Fibroblast of peridontal ligament (primary cell): Measurements from ENCODE around the gene CCDC158.
A peak's percentile ranks its signal among the peaks of the same experiment; 100 is the strongest.
"Not testable (repeated sequence)": the region's sequence is repeated elsewhere in the genome, so short reads cannot be mapped to it uniquely, and the experiment has no call there.

Experiments used
- DNase-seq: peaks from one replicate; pipeline ENCODE4 v3.0.0-alpha.2; 2010; ENCODE audit errors: extremely low read depth

CCDC158 gene

DNA sequence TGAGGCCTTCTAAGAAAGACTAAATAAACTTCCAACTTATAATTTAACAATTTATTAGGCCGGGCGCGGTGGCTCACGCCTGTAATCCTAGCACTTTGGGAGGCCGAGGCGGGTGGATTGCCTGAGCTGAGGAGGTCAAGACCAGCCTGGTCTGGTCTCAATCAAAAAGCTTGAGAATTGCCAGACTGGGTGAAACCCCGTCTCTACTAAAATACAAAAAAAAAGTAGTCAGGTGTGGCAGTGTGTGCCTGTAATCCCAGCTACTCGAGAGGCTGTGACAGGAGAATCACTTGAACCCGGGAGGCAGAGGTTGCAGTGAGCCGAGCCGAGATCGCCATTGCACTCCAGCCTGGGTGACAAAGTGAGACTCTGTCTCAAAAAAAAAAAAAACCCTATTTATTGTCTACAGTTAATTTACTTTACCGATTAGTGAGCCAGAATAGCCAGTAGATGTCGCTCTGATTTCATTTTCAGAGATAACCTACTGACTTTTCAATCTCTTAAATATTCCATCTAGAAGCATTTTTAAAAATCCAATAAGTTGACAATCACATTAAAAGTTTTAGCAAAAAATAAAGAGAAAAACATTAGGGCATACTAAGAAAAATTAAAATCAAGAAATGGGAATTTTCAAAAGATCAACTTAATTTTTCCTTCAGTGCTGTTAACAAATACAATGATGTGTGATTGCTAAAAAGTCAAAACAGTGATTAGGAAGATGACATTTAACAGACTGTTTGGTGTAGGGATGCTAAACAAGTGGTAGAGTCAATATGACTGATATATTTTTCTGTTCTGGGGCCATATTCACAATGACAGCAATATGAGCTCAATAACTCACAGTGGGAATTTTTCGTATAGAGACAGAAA, 9.8 kb upstream of the CCDC158 start:
- DNase-seq, result peak; percentile 81

DNA sequence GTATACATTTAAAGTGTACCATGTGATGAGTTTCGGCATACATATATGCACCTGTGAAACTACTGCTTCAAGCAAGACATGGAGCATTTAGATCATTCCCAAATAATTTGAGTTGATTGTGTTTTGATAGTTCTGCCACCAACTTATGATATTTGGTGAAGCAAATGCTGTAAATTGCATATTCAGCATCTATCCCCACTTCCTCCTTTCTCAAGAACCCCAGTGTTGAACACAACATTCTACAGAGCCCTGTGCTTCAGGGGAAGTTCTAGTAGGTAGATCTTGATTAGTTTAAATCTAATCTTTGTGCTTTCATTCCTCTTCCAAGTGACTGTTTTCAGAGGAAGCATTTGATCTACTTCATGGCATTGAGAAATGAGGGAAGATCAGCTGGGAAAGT, 8.7 kb upstream of the CCDC158 start:
- DNase-seq, result no peak

DNA sequence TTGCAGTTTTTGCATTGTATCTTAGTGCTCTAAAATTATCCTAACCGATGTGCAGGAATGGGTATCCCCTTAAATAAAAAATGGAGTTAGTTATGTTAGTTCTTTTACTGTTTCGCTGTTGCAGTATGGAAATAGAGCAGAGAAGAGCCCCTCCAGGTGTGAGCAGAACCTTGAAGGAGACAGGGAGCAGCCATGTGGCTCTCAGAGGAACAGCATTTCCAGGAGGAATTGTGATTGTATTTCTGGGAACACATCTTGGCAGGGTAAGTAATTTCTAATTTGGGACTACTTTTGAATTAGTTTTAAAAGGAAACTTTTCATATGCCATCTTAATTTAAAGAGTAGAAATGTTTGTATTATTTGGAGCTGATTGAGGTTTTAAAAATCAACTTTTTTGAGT, 5.3 kb upstream of the CCDC158 start:
- no peak for DNase-seq

- not testable (repeated sequence) for DNase-seq
These were observed 2.2 kb upstream of the CCDC158 start for GRCh38 chr4:76423159-76423558.

DNA sequence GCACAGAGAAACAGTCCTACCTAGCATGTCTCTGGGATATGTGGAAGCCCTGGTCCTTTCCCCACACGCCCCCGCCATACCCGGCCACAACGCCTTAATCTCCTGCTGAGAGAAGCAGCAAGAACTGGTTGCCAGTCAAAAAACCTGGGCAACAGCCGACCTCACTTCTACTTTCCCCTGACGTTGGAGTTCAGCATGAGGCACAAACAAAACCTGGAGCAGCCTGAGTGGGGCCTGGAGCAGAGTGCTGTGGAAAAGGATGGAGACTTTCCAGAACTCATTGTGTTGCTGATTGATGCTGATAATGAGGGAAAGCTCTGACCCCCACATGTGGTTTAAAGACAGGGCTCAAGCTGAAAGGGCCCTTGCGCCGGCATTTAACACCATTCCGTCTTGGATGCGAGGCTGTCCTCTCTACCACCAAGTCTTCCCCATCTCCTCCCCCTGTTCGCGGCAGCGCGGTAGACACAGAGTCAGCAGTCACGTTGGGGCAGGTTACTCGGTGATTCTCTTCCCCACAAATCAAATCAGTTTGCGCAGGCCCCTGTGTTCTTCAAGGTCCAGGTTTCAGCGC, 666 bp downstream of the CCDC158 start:
- DNase-seq, result no peak

- DNase-seq, result no peak
These were observed 10.3 kb downstream of the CCDC158 start for GRCh38 chr4:76410636-76411035.

DNA sequence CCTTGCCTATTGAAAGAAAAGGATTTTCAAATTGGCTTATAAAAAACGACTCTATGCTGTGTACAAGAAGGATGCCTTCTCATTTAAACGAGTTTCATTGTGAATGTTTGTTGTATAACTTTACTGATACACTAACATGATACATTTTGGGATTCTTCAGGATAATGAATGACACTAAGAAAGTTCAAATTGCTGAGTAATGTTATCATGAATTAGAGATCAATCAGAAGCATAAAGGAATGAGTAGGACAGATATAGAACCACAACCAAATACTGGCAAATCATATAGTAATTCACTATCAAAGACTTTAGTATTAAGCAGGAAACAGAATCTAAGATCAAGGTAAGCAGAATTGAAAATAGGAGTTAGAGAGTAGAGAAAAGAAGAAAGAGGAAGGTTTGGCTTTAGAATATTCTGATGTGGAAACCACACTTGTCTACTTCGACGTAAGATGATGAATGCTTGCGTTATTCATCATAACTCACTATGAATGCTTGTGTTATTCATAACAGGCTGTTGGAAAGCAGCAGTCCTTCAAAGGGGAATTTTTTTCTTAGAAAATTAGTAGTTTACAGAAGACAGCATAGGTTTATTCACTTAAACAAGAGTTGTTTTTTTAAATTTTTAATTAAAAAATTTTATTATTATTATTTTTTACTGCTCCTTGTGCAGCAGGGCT, 13.4 kb downstream of the CCDC158 start:
- DNase-seq, result peak; percentile 19

GRCh38 chr4:76406081-76406480, 14.9 kb downstream of the CCDC158 start:
- DNase-seq, result no peak

GRCh38 chr4:76401654-76402053, 19.3 kb downstream of the CCDC158 start:
- no peak for DNase-seq

DNA sequence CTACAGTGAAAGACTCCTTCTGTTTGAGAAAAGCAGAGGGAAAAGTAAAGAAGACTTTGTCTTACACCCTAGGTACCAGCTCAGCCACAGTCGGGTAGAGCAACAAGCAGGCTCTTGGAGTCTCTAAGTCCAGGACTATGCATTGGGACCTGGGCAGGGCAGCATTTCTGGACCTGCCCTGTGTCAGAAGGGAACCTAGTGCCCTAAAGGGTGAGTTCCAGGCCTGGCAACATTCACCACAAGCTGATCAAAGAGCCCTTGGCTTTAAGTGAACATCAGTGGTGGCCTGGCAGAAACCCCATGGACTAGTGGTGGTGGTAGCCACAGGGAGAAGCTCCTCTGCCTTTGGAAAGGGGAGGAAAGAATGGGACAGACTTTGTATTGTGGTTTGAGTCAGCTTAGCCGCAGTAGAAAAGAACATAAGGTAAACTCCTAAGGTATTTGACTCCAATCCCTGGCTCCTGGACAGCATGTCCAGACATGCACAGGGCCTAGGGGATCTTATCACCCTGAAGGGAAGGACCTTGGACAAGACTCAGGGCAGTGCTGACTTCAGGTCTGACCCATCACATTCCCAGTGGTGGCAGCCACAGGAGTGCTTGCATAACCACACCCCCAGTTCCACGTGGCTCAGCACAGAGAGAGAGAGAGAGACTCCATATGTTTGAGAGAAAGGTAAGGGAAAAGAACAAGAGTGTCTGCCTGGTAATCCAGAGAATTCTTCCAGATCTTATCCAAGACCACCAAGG, 32.6 kb downstream of the CCDC158 start:
- DNase-seq, result no peak

DNA sequence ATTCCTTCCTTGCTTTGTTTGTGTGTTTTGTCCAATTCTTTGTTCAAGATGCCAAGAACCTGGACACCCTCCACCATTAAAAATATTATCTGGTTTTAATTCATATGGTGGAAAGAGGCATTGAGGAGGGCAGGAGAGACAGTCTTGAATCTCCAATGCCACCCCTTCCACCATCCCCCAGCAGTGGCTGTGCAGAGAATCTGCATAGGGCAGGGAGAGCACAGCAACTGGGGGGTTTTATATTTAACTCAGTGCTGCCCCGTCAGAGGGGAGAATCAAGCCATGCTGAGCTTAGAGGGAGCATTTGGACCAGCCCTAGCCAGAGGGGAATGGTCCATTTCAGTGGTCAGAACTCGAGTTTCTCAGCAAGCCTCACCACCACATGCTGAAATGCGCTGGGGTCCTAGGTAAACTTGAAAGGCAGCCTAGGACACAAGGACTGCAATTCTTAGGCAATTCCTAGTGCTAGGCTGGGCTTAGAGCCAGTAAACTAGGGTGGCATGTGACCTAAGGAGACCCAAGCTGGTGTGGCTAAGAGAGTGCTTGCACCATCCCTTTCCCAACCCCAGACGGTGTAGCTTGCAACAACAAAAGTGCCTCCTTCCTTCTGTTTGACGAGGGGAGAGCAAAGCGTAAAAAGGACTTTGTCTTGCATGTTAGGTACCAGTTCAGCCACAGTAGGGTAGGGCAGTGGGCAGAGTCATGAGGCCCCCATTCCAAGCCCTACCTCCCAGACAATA, 34.2 kb downstream of the CCDC158 start:
- no peak for DNase-seq

- no peak for DNase-seq
These were observed 35.0 kb downstream of the CCDC158 start for GRCh38 chr4:76385974-76386373.

DNA sequence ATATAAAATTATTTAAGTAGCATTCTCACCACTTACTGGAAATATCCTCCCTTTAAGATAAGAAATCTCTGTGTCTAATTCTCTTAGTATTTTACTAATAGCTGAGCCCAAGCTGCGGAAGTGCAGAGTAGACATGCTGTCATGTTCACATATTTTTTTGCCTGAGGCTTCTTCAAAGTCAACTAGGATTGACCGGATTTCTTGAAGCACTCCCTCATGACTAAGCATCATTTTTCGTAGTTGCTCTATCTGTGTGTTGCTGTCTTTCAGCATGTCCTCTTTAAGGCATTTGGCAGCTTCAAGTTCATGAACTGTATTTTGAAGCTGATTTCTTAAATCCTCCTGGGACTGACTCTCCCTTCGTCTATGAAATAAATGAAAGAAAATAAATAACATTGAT, 36.9 kb downstream of the CCDC158 start:
- DNase-seq, result no peak

- no peak for DNase-seq
These were observed 37.9 kb downstream of the CCDC158 start for GRCh38 chr4:76383001-76383400.

DNA sequence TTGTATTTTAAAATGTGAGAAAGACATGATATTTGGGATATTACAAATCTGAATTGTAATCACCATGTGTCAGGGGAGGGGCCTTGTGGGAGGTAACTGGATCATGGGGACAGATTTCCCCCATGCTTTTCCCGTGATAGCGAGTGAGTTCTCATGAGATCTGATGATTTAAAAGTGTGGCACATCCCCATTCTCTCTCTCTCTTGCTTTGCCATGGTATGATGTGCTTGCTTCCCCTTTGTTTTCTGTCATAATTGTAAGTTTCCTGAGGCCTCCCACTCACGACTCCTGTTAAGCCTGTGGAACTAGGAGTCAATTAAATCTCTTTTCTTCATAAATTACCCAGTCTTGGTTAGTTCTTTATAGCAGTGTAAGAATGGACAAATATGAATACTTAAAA, 39.0 kb downstream of the CCDC158 start:
- DNase-seq, result no peak

- no peak for DNase-seq
These were observed 40.4 kb downstream of the CCDC158 start for GRCh38 chr4:76380561-76380960.

DNA sequence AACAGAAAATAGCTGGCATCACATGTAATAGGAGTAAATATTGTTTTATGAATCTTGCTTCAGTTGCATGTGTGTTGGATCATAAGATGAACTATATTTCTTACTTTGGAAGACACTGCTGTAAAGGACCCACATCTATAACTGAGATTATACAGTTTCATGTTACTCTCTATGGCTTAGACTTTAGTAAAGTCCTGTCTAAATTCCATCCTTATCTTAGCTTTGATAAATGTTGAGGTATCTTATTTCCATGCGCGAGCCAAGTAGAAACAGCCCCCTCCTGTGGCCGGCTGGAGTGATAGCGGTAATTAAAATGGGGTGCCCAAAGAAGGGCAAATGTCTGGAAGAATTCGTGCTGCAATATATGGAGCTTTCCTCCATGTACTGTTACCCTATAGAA, 43.0 kb downstream of the CCDC158 start:
- DNase-seq, result peak; percentile 8

DNA sequence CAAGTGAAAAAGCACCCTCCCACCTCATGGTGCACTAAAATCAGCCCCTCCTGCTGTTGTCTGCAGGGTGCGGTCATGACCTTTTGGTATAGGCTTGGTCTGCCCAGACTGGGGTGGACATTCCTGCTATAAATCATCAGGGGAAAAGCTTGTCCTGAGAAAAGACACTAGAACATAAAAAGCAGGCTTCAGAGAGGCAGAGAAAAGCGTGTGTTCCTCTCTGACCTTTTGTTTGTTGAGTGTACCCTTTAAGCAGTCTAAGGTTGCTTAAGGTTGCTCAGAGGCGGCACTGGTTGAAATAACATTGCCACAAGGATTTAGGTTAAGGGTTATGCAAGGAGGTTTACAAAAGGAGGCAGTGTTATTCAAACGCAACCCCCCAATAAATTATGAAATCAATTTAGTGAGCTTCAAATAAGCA, 43.5 kb downstream of the CCDC158 start:
- DNase-seq, result no peak

DNA sequence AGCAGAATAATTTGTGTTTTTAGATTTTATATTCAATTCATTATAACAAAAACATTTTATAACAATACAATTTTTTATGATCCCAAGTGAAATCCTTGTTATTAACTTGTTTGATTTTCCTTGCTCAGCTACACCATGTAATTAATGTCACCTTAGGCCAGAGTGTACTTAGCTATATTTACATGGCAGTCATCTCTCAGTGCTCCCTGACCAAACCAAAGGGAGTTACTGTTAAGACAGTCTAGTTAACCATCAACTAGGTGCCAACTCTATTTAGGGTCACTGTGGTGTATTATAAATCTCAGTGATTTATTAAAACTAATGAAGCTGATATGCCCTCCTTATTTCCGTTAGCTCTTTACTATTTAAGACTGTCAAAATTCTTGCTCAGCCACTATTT, 44.4 kb downstream of the CCDC158 start:
- no peak for DNase-seq

DNA sequence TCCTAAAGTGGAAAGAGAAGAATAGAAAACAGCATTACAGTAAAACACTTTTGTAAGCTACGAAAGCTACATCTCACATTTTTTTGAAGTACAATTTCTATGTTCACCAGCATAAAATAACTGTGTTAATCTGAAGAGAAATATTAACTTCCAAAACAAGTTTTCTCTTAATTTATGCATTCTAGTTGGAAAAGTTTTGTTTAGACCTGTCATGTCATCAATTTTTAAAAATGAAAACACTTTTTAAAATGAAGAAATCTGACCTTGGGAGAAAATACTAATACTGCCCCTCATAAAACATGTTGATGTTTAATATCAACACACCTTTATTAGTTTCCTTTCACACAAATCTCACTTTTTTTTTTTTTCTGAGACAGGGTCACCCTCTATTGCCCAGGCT, 45.2 kb downstream of the CCDC158 start:
- no peak for DNase-seq

DNA sequence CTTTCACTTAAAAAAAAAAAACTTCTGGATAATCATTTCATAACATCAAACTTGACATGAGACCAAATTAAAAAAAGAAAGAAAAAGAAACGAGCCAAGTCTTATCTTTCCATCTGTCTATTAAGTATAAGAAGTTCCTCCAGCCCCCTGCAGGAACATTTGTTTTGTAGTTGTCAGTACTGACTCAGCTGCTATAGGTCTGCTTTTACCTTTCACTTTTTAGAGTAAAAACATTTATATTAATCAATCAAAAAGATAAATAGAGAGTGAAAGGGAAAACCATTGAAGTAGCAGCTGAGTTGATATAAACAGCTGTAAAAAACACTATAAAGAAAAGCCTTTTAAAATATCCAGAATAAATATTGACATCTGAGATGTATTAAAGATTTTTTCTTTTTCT, 46.1 kb downstream of the CCDC158 start:
- no peak for DNase-seq
